Trophoblast cell (in vitro differentiated cells and primary cell): ENCODE data around the gene SPATA18.

Source experiments
- DNase-seq, 2 donors: peaks; one replicate each; pipeline ENCODE4 v3.0.0-alpha.2; 2016
- H2AFZ ChIP-seq: 2 replicates; pipeline ENCODE4 v1.6.1; 2013; ENCODE audit warnings: low read length, moderate library complexity, mild to moderate bottlenecking; ENCODE audit not compliant: insufficient read depth, poor library complexity
- H2AK5ac ChIP-seq: 2 replicates; pipeline ENCODE4 v1.6.1; 2013; ENCODE audit warnings: mild to moderate bottlenecking, low read length
- H2BK120ac ChIP-seq: 2 replicates; pipeline ENCODE4 v1.6.1; 2013; ENCODE audit warnings: low read length, mild to moderate bottlenecking, moderate library complexity; ENCODE audit not compliant: insufficient read depth, poor library complexity
- H2BK12ac ChIP-seq: 2 replicates; pipeline ENCODE4 v1.6.1; 2013; ENCODE audit warnings: mild to moderate bottlenecking, low read length, moderate library complexity
- H2BK5ac ChIP-seq: 2 replicates; pipeline ENCODE4 v1.6.1; 2013; ENCODE audit warnings: low read length, low read depth, moderate library complexity, mild to moderate bottlenecking; ENCODE audit not compliant: poor library complexity
- H3K14ac ChIP-seq: 2 replicates; pipeline ENCODE4 v1.6.1; 2013; ENCODE audit warnings: mild to moderate bottlenecking, low read length
- H3K18ac ChIP-seq: 2 replicates; pipeline ENCODE4 v1.6.1; 2013; ENCODE audit warnings: mild to moderate bottlenecking, low read length
- H3K23ac ChIP-seq: 2 replicates; pipeline ENCODE4 v1.6.1; 2013; ENCODE audit warnings: low read length
- H3K27ac ChIP-seq: 2 replicates; pipeline ENCODE4 v1.5.1; 2013; ENCODE audit warnings: low read depth, mild to moderate bottlenecking, inconsistent platforms, low read length, moderate library complexity
- H3K27me3 ChIP-seq: 2 replicates; pipeline ENCODE4 v1.6.1; 2013; ENCODE audit warnings: inconsistent platforms, mild to moderate bottlenecking, low read length, moderate library complexity; ENCODE audit not compliant: insufficient read depth
- H3K36me3 ChIP-seq, 2 experiments: 1 replicate in 1 of 2; 2 replicates in 1 of 2; pipeline ENCODE4 v1.6.1; 2013; ENCODE audit warnings: low read length in 2 of 2, mild to moderate bottlenecking in 2 of 2, moderate library complexity in 1 of 2; ENCODE audit not compliant: insufficient read depth in 2 of 2, control insufficient read depth in 1 of 2
- H3K4ac ChIP-seq: 2 replicates; pipeline ENCODE4 v1.6.1; 2013; ENCODE audit warnings: low read depth, mild to moderate bottlenecking, low read length, moderate library complexity
- H3K4me1 ChIP-seq, 2 experiments: 1 replicate in 1 of 2; 2 replicates in 1 of 2; pipeline ENCODE4 v1.6.1; 2013; ENCODE audit warnings: low read length in 2 of 2, mild to moderate bottlenecking in 2 of 2, moderate library complexity in 1 of 2; ENCODE audit not compliant: insufficient read depth in 2 of 2, control insufficient read depth in 1 of 2
- H3K4me2 ChIP-seq: 2 replicates; pipeline ENCODE4 v1.6.1; 2013; ENCODE audit warnings: inconsistent platforms, mild to moderate bottlenecking, low read length, moderate library complexity
- H3K4me3 ChIP-seq: 2 replicates; pipeline ENCODE4 v1.5.1; 2013; ENCODE audit warnings: mild to moderate bottlenecking, low read depth, low read length, inconsistent platforms
- H3K79me1 ChIP-seq: one replicate; pipeline ENCODE4 v1.6.1; 2013; ENCODE audit warnings: low read length
- H3K79me2 ChIP-seq: 2 replicates; pipeline ENCODE4 v1.6.1; 2013; ENCODE audit warnings: low read length, mild to moderate bottlenecking; ENCODE audit not compliant: control insufficient read depth, insufficient read depth, poor library complexity
- H3K9ac ChIP-seq: 2 replicates; pipeline ENCODE4 v1.6.1; 2013; ENCODE audit warnings: mild to moderate bottlenecking, low read length
- H3K9me3 ChIP-seq: 2 replicates; pipeline ENCODE4 v1.6.1; 2013; ENCODE audit warnings: low read depth, mild to moderate bottlenecking, control low read depth, inconsistent platforms, low read length; ENCODE audit not compliant: insufficient read depth
- H4K12ac ChIP-seq: 2 replicates; pipeline ENCODE4 v1.6.1; 2013; ENCODE audit warnings: low read depth, mild to moderate bottlenecking, low read length, moderate library complexity
- H4K8ac ChIP-seq: 2 replicates; pipeline ENCODE4 v1.6.1; 2013; ENCODE audit warnings: low read depth, mild to moderate bottlenecking, low read length, moderate library complexity
- H4K91ac ChIP-seq: one replicate; pipeline ENCODE4 v1.6.1; 2013; ENCODE audit warnings: low read depth, mild to moderate bottlenecking, low read length, moderate library complexity
- WGBS: extraction: QIAGEN DNeasy Blood & Tissue Kit; methylation state at CpG from one replicate; pipeline ENCODE4 v1.1.7; 2013; ENCODE audit warnings: missing lambda C conversion rate; ENCODE audit not compliant: insufficient read length, insufficient coverage; ENCODE audit errors: extremely low coverage; 5-methylcytosine and 5-hydroxymethylcytosine counted together

The SPATA18 gene

DNA sequence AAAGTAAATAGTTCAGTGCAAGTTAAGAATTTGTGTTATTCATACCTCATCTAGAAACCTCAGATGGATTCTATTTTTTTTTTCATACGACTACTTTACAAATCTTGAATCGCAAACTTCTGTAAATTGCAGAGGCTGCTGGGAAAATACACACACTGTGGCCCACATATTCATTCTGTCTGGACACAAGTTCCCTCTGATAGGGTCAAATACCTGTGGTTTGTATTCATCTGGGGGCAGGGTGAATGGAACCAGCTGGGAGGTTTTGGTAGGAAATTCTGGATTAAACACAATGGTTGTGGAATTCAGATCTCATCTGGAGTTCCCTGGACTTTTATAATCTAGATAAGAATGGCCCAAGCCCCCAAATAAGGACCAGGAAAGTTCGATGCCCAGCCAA is 56.2 kb downstream of the SPATA18 start:
- H3K14ac ChIP-seq = no peak overlapping the region
- no peak overlapping the region for H2BK120ac ChIP-seq
- DNase-seq = no peak
- H3K4me3 ChIP-seq = no peak overlapping the region
- no peak overlapping the region for H2AFZ ChIP-seq
- no peak overlapping the region for H3K4ac ChIP-seq
- H2BK12ac ChIP-seq = no peak overlapping the region
- no peak overlapping the region for H4K91ac ChIP-seq
- no peak overlapping the region for H3K27ac ChIP-seq
- no peak overlapping the region for H2BK5ac ChIP-seq
- H3K4me1 ChIP-seq = no peaks in the 10 kb centered on the region
- no peaks in the 10 kb centered on the region for H3K36me3 ChIP-seq
- no peaks in the 10 kb centered on the region for H3K9me3 ChIP-seq
- H4K8ac ChIP-seq = no peak overlapping the region
- no peak overlapping the region for H4K12ac ChIP-seq
- WGBS = no CpG with 5 or more reads among the region's 3 CpGs
- H3K23ac ChIP-seq = no peak overlapping the region
- no peaks in the 10 kb centered on the region for H3K79me2 ChIP-seq
- no peaks in the 10 kb centered on the region for H3K79me1 ChIP-seq
- no peak overlapping the region for H3K9ac ChIP-seq
- no peak overlapping the region for H3K4me2 ChIP-seq
- no peak overlapping the region for H3K18ac ChIP-seq
- no peaks in the 10 kb centered on the region for H3K27me3 ChIP-seq
- no peak overlapping the region for H2AK5ac ChIP-seq

DNA sequence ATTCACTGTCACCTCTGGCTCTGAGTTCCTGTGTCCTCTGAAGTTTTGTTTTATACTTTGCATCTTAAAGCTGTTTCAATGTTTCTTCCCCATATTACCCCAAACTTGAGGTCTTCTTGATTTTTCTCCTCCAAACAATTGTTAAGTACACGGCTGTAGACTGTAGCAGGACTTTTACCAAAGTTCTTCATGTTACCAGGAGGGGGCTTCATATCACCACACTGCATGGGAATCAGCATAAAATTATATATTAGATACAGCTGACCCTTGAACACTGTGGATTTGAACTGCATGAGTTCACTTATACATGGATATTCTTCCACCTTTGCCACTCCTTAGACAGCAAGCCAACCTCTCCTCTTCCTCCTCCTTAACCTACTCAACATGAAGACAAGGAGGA is 56.6 kb downstream of the SPATA18 start:
- no peak overlapping the region for H3K4me2 ChIP-seq
- H3K14ac ChIP-seq = no peak overlapping the region
- no peak overlapping the region for H2BK120ac ChIP-seq
- H3K18ac ChIP-seq = no peak overlapping the region
- no peak overlapping the region for H2AK5ac ChIP-seq
- H3K4me1 ChIP-seq = no peaks in the 10 kb centered on the region
- no CpG with 5 or more reads among the region's 1 CpG for WGBS
- H3K4ac ChIP-seq = no peak overlapping the region
- no peaks in the 10 kb centered on the region for H3K79me1 ChIP-seq
- H3K27ac ChIP-seq = no peak overlapping the region
- H3K23ac ChIP-seq = no peak overlapping the region
- no peak overlapping the region for H3K4me3 ChIP-seq
- no peak overlapping the region for H4K12ac ChIP-seq
- no peak overlapping the region for H4K91ac ChIP-seq
- no peaks in the 10 kb centered on the region for H3K36me3 ChIP-seq
- no peak for DNase-seq
- H2BK5ac ChIP-seq = no peak overlapping the region
- no peaks in the 10 kb centered on the region for H3K9me3 ChIP-seq
- H4K8ac ChIP-seq = no peak overlapping the region
- H2AFZ ChIP-seq = no peak overlapping the region
- no peak overlapping the region for H3K9ac ChIP-seq
- no peaks in the 10 kb centered on the region for H3K27me3 ChIP-seq
- no peak overlapping the region for H2BK12ac ChIP-seq
- no peaks in the 10 kb centered on the region for H3K79me2 ChIP-seq

DNA sequence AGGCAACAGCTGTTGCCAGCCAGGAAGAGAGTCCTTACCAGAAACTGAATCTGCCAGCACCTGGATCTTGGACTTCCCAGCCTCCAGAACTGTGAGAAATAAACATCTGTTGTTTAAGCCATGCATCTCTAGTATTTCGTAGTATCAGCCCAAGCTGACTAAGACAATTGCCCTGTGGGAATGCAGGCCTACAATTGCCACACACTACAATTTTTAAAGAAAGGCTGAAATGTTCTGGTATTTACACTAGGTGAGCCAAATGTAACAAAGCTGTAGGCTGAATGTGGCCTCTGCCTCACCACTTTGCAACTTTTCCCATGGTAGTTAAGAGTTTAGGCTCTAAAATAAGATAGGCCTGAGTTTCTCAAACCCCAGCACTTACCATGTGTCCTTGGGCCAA is 59.1 kb downstream of the SPATA18 start:
- Histone ChIP-seq H2BK12ac (no peak overlapping the region), H3K18ac (no peak overlapping the region), H3K79me1 (no peaks in the 10 kb centered on the region), H2BK5ac (no peak overlapping the region), H4K12ac (no peak overlapping the region), H3K4me1 (no peaks in the 10 kb centered on the region), H3K36me3 (no peaks in the 10 kb centered on the region), H2BK120ac (no peak overlapping the region), H3K27me3 (no peaks in the 10 kb centered on the region), H3K23ac (no peak overlapping the region), H4K8ac (no peak overlapping the region), H3K4ac (no peak overlapping the region), H4K91ac (no peak overlapping the region), H3K27ac (no peak overlapping the region), H2AK5ac (no peak overlapping the region), H3K4me3 (no peak overlapping the region), H3K9ac (no peak overlapping the region), H3K4me2 (no peak overlapping the region), H3K14ac (no peak overlapping the region), H3K79me2 (no peaks in the 10 kb centered on the region), H2AFZ (no peak overlapping the region), H3K9me3 (no peaks in the 10 kb centered on the region)
- no CpG with 5 or more reads among the region's 1 CpG for WGBS
- DNase-seq = peak in 1 of 2 donors; percentile 31

DNA sequence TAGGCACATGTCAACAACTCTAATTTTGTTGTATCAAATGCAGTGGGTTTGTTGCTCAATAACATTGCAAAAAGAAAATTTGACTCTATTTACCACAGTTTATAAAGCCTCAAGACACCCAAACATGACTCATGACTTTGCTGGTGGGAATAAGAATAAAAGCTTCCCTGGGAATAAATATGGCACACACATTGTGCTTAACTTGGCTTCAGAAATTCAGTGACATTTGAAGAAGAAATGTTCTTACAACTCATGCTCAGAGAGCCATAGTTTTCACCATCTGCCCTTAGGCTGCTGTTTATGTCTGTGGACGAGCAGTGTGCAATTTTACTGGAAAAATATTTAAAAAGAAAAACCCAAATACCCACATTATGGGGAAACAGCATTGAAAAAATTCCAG is 60.9 kb downstream of the SPATA18 start:
- H4K12ac ChIP-seq = no peak overlapping the region
- no peaks in the 10 kb centered on the region for H3K9me3 ChIP-seq
- no peak overlapping the region for H3K4me3 ChIP-seq
- H3K79me1 ChIP-seq = no peaks in the 10 kb centered on the region
- no peak overlapping the region for H3K9ac ChIP-seq
- H3K36me3 ChIP-seq = no peaks in the 10 kb centered on the region
- H2BK5ac ChIP-seq = no peak overlapping the region
- H3K14ac ChIP-seq = no peak overlapping the region
- H3K4me2 ChIP-seq = no peak overlapping the region
- no peaks in the 10 kb centered on the region for H3K4me1 ChIP-seq
- no peak overlapping the region for H2AK5ac ChIP-seq
- DNase-seq = no peak
- no peak overlapping the region for H3K4ac ChIP-seq
- H4K8ac ChIP-seq = no peak overlapping the region
- no peak overlapping the region for H3K18ac ChIP-seq
- H3K27me3 ChIP-seq = no peaks in the 10 kb centered on the region
- H4K91ac ChIP-seq = no peak overlapping the region
- no CpG with 5 or more reads among the region's 1 CpG for WGBS
- H3K27ac ChIP-seq = no peak overlapping the region
- no peak overlapping the region for H2BK120ac ChIP-seq
- H3K79me2 ChIP-seq = no peaks in the 10 kb centered on the region
- H2BK12ac ChIP-seq = no peak overlapping the region
- no peak overlapping the region for H3K23ac ChIP-seq
- H2AFZ ChIP-seq = no peak overlapping the region
